Sigmoid colon (tissue), 7 donors: ENCODE results near the gene CLDN11. TPM values are rescaled to one million over a fixed set of nuclear protein-coding genes. Genes with fewer than 3 reads are reported as not detected.

Source experiments
- DNase-seq: peaks from one replicate; pipeline ENCODE4 v3.0.0-alpha.2; 2019
- H3K27ac ChIP-seq, 4 donors: fragments of 200-600 bp; sonication (generic); one replicate each; pipeline ENCODE4 v1.5.1; 2016 to 2019; ENCODE audit warnings: mild to moderate bottlenecking in 1 of 4
- H3K27me3 ChIP-seq, 3 donors: fragments of 200-600 bp; sonication (generic); one replicate each; pipeline ENCODE4 v1.5.1; 2019; ENCODE audit warnings: mild to moderate bottlenecking in 1 of 3
- H3K36me3 ChIP-seq, 4 donors: fragments of 200-600 bp; sonication (generic); one replicate each; pipeline ENCODE4 v1.5.1; 2016 to 2019
- H3K4me1 ChIP-seq, 4 donors: fragments of 200-600 bp; sonication (generic); one replicate each; pipeline ENCODE4 v1.5.1; 2017 to 2019
- H3K4me3 ChIP-seq, 4 donors: fragments of 200-600 bp; sonication (generic); one replicate each; pipeline ENCODE4 v1.5.1; 2017 to 2019; ENCODE audit warnings: mild to moderate bottlenecking in 2 of 4, moderate library complexity in 1 of 4
- H3K9me3 ChIP-seq, 4 donors: fragments of 200-600 bp in 3 of 4; sonication (generic) in 3 of 4; one replicate each; pipeline versions ENCODE4 v1.5.1 to v1.6.1; 2013 to 2019
- EP300 ChIP-seq, 4 donors: sonication (generic); formaldehyde crosslinking; IDR thresholded peaks; one replicate each; pipeline ENCODE4 v1.6.1; 2017; ENCODE audit warnings: antibody characterized with exemption in 4 of 4
- POLR2A ChIP-seq, 2 donors: fragments of 450-650 bp; IDR thresholded peaks; one replicate each; pipeline ENCODE4 v1.6.1; 2016; ENCODE audit warnings: antibody characterized with exemption in 2 of 2, mild to moderate bottlenecking in 2 of 2, moderate library complexity in 2 of 2
- POLR2AphosphoS5 ChIP-seq, 4 donors: sonication (generic); formaldehyde crosslinking; IDR thresholded peaks; one replicate each; pipeline ENCODE4 v1.6.1; 2017; ENCODE audit warnings: antibody characterized with exemption in 4 of 4
- WGBS, 2 donors: extraction: QIAGEN DNeasy Blood & Tissue Kit; methylation state at CpG; one replicate each; pipeline ENCODE4 v1.1.7; 2013; 5-methylcytosine and 5-hydroxymethylcytosine counted together
- intact Hi-C: fragments of 100-400 bp; cut with DNase I; formaldehyde crosslinking; loops from one replicate; pipeline ENCODE4 v1.15.1; 2023
- polyA plus RNA-seq, 3 donors: library from polyadenylated mRNA; stranded (reverse); fragments of 200-250 nt; gene quantifications; one replicate each; pipeline ENCODE4 v1.2.3, GENCODE V29; 2013
- total RNA-seq, 4 donors: library from RNA; depleted of rRNA; stranded (reverse); fragments of >200 nt; gene quantifications; one replicate each; pipeline ENCODE4 v1.1.0, GENCODE V29; 2016
- TF ChIP-seq, protein P1 (sequence below), 4 experiments: fragments of 450-650 bp in 3 of 4; fragments of 200-600 bp in 1 of 4; IDR thresholded peaks; one replicate each; pipeline ENCODE4 v1.5.1; 2016 to 2019; ENCODE audit warnings: antibody characterized with exemption in 4 of 4, mild to moderate bottlenecking in 3 of 4, moderate library complexity in 2 of 4
- donor health status: healthy with polysubstance abuse.
- donor health status: Bipolar disorder and iron deficiency.
- donor health status: healthy.

Gene CLDN11
- total and polyA plus RNA-seq, 7 donors = 0.23 to 22.2 (median 6.0) TPM

DNA sequence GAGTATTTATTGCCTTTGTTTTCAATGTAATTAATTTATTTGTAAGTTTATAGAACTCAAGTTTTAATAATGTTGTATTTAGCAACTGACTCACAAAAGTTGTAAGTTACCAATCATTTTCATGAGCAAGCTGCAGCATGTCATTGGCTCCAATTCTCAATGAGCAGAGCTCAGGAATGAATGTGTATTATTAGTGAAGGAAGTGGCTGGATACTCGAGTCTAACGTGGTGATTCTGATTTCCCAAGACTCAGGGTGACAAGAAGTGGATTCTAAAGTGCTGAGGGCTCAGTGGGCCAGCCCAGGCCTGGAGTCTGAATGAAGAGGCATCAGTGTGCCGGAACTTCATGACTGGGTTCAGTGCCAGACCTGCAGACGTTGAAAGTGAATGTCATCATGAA, 39.6 kb downstream of the CLDN11 start:
- TF ChIP-seq POLR2A (IDR thresholded peaks at IDR 0.05) = no peak
- TF ChIP-seq EP300 (IDR thresholded peaks at IDR 0.05) = no peak
- TF ChIP-seq POLR2AphosphoS5 (IDR thresholded peaks at IDR 0.05) = no peak
- TF ChIP-seq, protein P1, sequence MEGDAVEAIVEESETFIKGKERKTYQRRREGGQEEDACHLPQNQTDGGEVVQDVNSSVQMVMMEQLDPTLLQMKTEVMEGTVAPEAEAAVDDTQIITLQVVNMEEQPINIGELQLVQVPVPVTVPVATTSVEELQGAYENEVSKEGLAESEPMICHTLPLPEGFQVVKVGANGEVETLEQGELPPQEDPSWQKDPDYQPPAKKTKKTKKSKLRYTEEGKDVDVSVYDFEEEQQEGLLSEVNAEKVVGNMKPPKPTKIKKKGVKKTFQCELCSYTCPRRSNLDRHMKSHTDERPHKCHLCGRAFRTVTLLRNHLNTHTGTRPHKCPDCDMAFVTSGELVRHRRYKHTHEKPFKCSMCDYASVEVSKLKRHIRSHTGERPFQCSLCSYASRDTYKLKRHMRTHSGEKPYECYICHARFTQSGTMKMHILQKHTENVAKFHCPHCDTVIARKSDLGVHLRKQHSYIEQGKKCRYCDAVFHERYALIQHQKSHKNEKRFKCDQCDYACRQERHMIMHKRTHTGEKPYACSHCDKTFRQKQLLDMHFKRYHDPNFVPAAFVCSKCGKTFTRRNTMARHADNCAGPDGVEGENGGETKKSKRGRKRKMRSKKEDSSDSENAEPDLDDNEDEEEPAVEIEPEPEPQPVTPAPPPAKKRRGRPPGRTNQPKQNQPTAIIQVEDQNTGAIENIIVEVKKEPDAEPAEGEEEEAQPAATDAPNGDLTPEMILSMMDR (IDR thresholded peaks at IDR 0.05) = no peak
- no peaks in the 10 kb centered on the region for H3K4me1 ChIP-seq
- H3K4me3 ChIP-seq = no peak overlapping the region
- DNase-seq = no peak
- WGBS, 2 donors = 52 to 55% methylated on average over 4 of the region's 4 CpGs
- H3K27me3 ChIP-seq = no peaks in the 10 kb centered on the region
- H3K27ac ChIP-seq = no peak overlapping the region
- intact Hi-C loops = no loop called here
- H3K36me3 ChIP-seq = no peaks in the 10 kb centered on the region
- H3K9me3 ChIP-seq = no peaks in the 10 kb centered on the region

DNA sequence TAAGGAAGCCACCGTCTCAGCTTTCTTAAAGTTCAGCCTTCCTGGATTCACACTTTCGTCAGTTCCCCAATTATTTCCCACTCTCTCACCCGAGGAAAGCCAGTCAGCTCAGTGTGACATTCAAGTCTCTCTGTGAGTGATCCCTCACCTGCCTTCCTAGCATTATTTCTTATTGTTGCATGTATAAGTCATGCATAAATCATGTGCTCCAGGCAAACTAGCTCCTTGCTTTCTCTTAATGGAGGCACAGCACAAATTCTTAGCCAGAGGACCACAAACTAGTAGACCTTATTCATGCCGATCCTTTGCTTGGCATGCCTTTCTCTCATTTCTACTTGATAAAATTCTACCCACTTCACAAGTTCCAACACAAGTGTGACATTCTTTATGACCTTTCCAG, 44.3 kb downstream of the CLDN11 start:
- no peaks in the 10 kb centered on the region for H3K36me3 ChIP-seq
- no peak for DNase-seq
- intact Hi-C loops = no loop called here

DNA sequence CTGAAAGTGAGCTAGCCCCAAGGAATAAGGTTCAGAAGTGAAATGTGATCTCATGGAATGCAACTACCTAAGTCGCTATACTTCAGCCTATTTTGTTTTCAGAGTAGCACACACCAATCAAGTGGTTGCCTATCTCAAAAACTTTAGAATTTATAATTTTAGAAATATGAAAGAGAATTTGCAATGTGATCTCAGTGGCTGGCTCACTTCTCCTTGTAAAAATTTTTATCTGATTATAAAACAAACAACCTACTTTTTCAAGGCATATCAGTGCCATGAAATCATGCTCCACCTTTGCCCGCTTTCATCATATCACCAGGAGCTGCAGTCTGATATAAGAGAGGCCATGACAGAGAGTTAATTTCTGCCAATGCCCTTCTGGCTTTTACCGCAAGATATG, 47.3 kb downstream of the CLDN11 start:
- 25 to 61% methylated on average over 3 of the region's 3 CpGs for WGBS, 2 donors
- H3K9me3 ChIP-seq = no peaks in the 10 kb centered on the region
- DNase-seq = no peak
- peaks cover 0 to 4% (median 0%) of the 10 kb centered on the region in 4 donors for H3K4me1 ChIP-seq
- TF ChIP-seq POLR2A (IDR thresholded peaks at IDR 0.05) (no peak), POLR2AphosphoS5 (IDR thresholded peaks at IDR 0.05) (no peak), EP300 (IDR thresholded peaks at IDR 0.05) (no peak)
- TF ChIP-seq, protein P1 (IDR thresholded peaks at IDR 0.05) = no peak
- no peaks in the 10 kb centered on the region for H3K27me3 ChIP-seq
- intact Hi-C loops = no loop called here
- H3K4me3 ChIP-seq = no peak overlapping the region
- H3K27ac ChIP-seq = no peak overlapping the region
- no peaks in the 10 kb centered on the region for H3K36me3 ChIP-seq

More for the DNA sequence above, 44.3 kb downstream of the CLDN11 start:
- H3K9me3 ChIP-seq = no peaks in the 10 kb centered on the region
- 80 to 85% methylated on average over 4 of the region's 4 CpGs for WGBS, 2 donors
- no peaks in the 10 kb centered on the region for H3K4me1 ChIP-seq
- H3K27me3 ChIP-seq = no peaks in the 10 kb centered on the region
- no peak overlapping the region for H3K4me3 ChIP-seq
- H3K27ac ChIP-seq = no peak overlapping the region
- TF ChIP-seq POLR2AphosphoS5 (IDR thresholded peaks at IDR 0.05) = no peak
- no peak for TF ChIP-seq POLR2A (IDR thresholded peaks at IDR 0.05)
- no peak for TF ChIP-seq EP300 (IDR thresholded peaks at IDR 0.05)
- TF ChIP-seq, protein P1 (IDR thresholded peaks at IDR 0.05) = no peak

- Histone ChIP-seq H3K27ac (no peak overlapping the region), H3K36me3 (no peaks in the 10 kb centered on the region), H3K4me1 (peaks cover 0 to 4% (median 0%) of the 10 kb centered on the region in 4 donors), H3K4me3 (no peak overlapping the region), H3K9me3 (no peaks in the 10 kb centered on the region), H3K27me3 (no peaks in the 10 kb centered on the region)
- no peak for TF ChIP-seq POLR2AphosphoS5 (IDR thresholded peaks at IDR 0.05)
- TF ChIP-seq EP300 (IDR thresholded peaks at IDR 0.05) = no peak
- TF ChIP-seq, protein P1 (IDR thresholded peaks at IDR 0.05) = no peak
- no peak for TF ChIP-seq POLR2A (IDR thresholded peaks at IDR 0.05)
- no peak for DNase-seq
- 79 to 86% methylated on average over 14 of the region's 14 CpGs for WGBS, 2 donors
- intact Hi-C loops = no loop called here
Measured at GRCh38 chr3:170467007-170467406, 48.3 kb downstream of the CLDN11 start.

- no peak overlapping the region for H3K4me3 ChIP-seq
- peaks cover 0 to 4% (median 0%) of the 10 kb centered on the region in 4 donors for H3K4me1 ChIP-seq
- H3K36me3 ChIP-seq = no peaks in the 10 kb centered on the region
- DNase-seq = no peak
- H3K9me3 ChIP-seq = no peaks in the 10 kb centered on the region
- H3K27ac ChIP-seq = no peak overlapping the region
- TF ChIP-seq POLR2A (IDR thresholded peaks at IDR 0.05) (no peak), EP300 (IDR thresholded peaks at IDR 0.05) (no peak)
- intact Hi-C loops = no loop called here
- WGBS, 2 donors = 72 to 73% methylated on average over 7 of the region's 7 CpGs
- H3K27me3 ChIP-seq = no peaks in the 10 kb centered on the region
Measured at GRCh38 chr3:170467571-170468147, 49.0 kb downstream of the CLDN11 start.
